Thyroid gland (tissue), 4 donors: ENCODE data around the gene PALLD. TPM values are rescaled to one million over a fixed set of nuclear protein-coding genes. Genes with fewer than 3 reads are reported as not detected.

Experiments
- DNase-seq, 2 donors: peaks; one replicate each; pipeline ENCODE4 v3.0.0-alpha.2; 2019
- H3K27ac ChIP-seq, 3 donors: fragments of 200-600 bp; sonication (generic); 1 replicate in 2 of 3; 2 replicates in 1 of 3; pipeline ENCODE4 v1.5.1; 2016 to 2019; ENCODE audit warnings: mild to moderate bottlenecking in 1 of 3, moderate library complexity in 1 of 3
- H3K27me3 ChIP-seq: fragments of 200-600 bp; sonication (generic); one replicate; pipeline ENCODE4 v1.5.1; 2019
- H3K36me3 ChIP-seq, 2 donors: fragments of 200-600 bp; sonication (generic); one replicate each; pipeline ENCODE4 v1.5.1; 2016 to 2019
- H3K4me1 ChIP-seq, 2 donors: fragments of 200-600 bp; sonication (generic); one replicate each; pipeline ENCODE4 v1.5.1; 2017 to 2019
- H3K4me3 ChIP-seq, 3 donors: fragments of 200-600 bp; sonication (generic); replicated peaks in 1 of 3; 1 replicate in 2 of 3; 2 replicates in 1 of 3; pipeline ENCODE4 v1.5.1; 2016; ENCODE audit warnings: mild to moderate bottlenecking in 1 of 3
- H3K9me3 ChIP-seq: fragments of 200-600 bp; sonication (generic); one replicate; pipeline ENCODE4 v1.5.1; 2017
- POLR2A ChIP-seq, 2 donors: fragments of 450-650 bp; IDR thresholded peaks; one replicate each; pipeline ENCODE4 v1.6.1; 2017; ENCODE audit warnings: antibody characterized with exemption in 2 of 2, mild to moderate bottlenecking in 2 of 2, moderate library complexity in 1 of 2
- whole genome bisulfite sequencing, 2 donors: methylation state at CpG; one replicate each; pipeline ENCODE4 v1.1.5; 2017; 5-methylcytosine and 5-hydroxymethylcytosine counted together
- intact Hi-C: fragments of 100-400 bp; cut with DNase I; formaldehyde crosslinking; loops from one replicate; pipeline ENCODE4 v1.15.1; 2023
- total RNA-seq, 4 donors: library from RNA; depleted of rRNA; stranded (reverse); fragments of >200 nt; gene quantifications; one replicate each; pipeline ENCODE4 v1.2.3, GENCODE V29; 2016
- TF ChIP-seq, protein P1 (sequence below), 6 experiments: fragments of 200-600 bp in 3 of 6; fragments of 450-650 bp in 3 of 6; sonication (generic) in 3 of 6; IDR thresholded peaks; one replicate each; pipeline ENCODE4 v1.5.1; 2016 to 2019; ENCODE audit warnings: antibody characterized with exemption in 6 of 6, mild to moderate bottlenecking in 2 of 6, inconsistent platforms in 1 of 6, moderate library complexity in 1 of 6

Gene PALLD
- total RNA-seq, 4 donors from 2014 or later = 152 to 311 (median 226) TPM

DNA sequence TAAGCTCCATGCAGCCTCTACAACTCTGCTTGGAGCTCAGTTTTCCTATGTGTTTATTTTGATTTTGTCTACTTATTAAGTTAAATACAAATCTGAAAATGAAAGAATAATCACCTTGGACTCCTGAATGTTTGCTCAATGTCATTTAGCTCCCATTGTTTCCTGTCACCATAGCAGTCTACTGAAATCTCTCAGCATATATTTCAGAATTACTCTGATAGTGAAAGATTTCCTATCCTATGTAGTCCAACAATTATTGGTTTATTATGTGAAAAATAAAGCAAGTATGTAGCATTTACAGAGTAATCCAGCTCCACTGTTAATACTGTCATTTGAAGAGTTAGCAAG, 344.8 kb downstream of the PALLD start:
- Histone ChIP-seq H3K27ac (no peak overlapping the region), H3K36me3 (no peaks in the 10 kb centered on the region), H3K4me1 (peaks cover 9 to 22% of the 10 kb centered on the region in 2 donors), H3K4me3 (no peak overlapping the region), H3K9me3 (no peaks in the 10 kb centered on the region), H3K27me3 (no peaks in the 10 kb centered on the region)
- intact Hi-C loops = no loop called here
- no peak for DNase-seq
- TF ChIP-seq POLR2A (IDR thresholded peaks at IDR 0.05) = no peak
- TF ChIP-seq, protein P1, sequence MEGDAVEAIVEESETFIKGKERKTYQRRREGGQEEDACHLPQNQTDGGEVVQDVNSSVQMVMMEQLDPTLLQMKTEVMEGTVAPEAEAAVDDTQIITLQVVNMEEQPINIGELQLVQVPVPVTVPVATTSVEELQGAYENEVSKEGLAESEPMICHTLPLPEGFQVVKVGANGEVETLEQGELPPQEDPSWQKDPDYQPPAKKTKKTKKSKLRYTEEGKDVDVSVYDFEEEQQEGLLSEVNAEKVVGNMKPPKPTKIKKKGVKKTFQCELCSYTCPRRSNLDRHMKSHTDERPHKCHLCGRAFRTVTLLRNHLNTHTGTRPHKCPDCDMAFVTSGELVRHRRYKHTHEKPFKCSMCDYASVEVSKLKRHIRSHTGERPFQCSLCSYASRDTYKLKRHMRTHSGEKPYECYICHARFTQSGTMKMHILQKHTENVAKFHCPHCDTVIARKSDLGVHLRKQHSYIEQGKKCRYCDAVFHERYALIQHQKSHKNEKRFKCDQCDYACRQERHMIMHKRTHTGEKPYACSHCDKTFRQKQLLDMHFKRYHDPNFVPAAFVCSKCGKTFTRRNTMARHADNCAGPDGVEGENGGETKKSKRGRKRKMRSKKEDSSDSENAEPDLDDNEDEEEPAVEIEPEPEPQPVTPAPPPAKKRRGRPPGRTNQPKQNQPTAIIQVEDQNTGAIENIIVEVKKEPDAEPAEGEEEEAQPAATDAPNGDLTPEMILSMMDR (IDR thresholded peaks at IDR 0.05) = no peak

DNA sequence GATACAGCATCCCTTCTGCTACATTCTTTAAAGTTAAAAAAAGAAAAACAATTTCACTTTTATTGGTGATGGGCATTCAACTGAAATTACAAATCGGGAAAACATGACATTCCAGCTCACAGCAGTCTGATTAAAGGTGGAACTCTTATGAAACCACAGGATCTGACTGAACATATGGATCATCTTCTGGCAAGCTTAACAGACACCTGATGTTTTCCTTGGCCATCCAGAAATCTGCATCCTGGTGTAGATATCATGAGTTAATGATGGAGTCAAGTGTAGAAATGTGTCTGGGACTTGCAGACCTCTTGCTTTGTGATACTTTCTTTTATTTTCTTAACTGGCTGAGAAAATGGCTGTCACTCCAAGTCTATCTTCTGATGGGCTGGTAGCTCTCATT, 345.3 kb downstream of the PALLD start:
- H3K36me3 ChIP-seq = no peaks in the 10 kb centered on the region
- no peak for DNase-seq
- WGBS, 2 donors = 95% methylated on average over 1 of the region's 1 CpG
- H3K9me3 ChIP-seq = no peaks in the 10 kb centered on the region
- no peaks in the 10 kb centered on the region for H3K27me3 ChIP-seq
- peaks cover 9 to 22% of the 10 kb centered on the region in 2 donors for H3K4me1 ChIP-seq
- TF ChIP-seq POLR2A (IDR thresholded peaks at IDR 0.05) = no peak
- TF ChIP-seq, protein P1 (IDR thresholded peaks at IDR 0.05) = no peak
- no peak overlapping the region for H3K27ac ChIP-seq
- H3K4me3 ChIP-seq = no peak overlapping the region
- intact Hi-C loops = no loop called here

DNA sequence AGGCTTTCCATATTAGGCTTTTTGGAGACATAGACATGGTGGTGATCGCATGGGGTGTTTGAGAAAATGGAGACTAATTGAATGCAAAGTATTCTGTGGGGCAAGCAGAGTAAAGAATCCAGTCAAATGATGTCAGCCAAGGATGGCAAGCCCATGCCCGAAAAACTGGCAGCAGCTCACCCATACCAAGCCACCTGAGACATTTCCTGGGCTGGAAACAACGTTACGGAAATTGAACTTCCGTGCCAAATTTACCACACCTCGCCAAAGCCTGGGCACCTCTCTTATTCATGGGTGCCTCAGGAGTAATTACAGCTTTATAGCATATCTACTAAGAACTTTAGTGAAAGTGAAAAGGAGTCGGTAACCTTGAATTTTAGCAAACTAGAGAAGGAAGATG, 346.8 kb downstream of the PALLD start:
- Histone ChIP-seq H3K36me3 (no peaks in the 10 kb centered on the region), H3K27me3 (no peaks in the 10 kb centered on the region), H3K4me1 (peaks cover 14 to 32% of the 10 kb centered on the region in 2 donors), H3K4me3 (no peak overlapping the region), H3K9me3 (no peaks in the 10 kb centered on the region), H3K27ac (peak overlapping the region in 1 of 3 donors; percentile 52)
- 89 to 95% methylated on average over 7 of the region's 7 CpGs for WGBS, 2 donors
- intact Hi-C loops = no loop called here
- TF ChIP-seq, protein P1 (IDR thresholded peaks at IDR 0.05) = no peak
- TF ChIP-seq POLR2A (IDR thresholded peaks at IDR 0.05) = no peak
- DNase-seq = no peak

DNA sequence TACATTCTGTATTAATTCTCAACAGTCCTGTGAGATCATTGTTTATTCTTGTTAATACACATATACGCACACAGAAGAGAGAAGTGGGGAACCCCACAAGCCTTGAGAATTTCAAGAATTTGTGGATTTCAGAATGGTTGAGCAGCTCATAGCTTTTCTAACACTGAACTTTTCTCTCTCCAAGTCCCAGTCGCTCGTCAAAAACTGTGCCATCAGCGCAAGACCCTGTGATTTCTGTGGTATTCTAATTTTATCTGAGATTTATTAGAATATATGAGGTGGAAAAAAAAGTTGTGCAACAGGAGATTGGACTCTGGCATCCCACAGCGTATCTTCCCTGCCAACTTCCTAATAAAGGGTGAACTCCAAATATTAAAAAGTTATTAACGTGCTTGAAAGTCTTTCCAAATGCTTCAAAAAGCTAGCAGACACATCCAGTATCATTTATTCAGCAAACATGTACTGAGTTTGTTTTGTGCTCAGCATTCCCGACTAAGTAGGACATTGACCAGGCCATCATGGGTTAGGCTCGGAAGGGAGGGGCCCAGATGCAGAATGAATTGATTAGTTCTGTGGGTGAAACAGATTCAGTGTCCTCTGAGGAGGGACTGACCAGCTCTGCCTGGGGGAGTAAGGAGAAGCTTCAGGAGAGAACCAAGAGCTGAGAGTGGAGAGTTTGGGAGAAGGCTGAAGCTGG, 347.6 kb downstream of the PALLD start:
- TF ChIP-seq, protein P1 (IDR thresholded peaks at IDR 0.05) = no peak
- TF ChIP-seq POLR2A (IDR thresholded peaks at IDR 0.05) = no peak
- H3K4me1 ChIP-seq = peaks cover 20 to 39% of the 10 kb centered on the region in 2 donors
- H3K27me3 ChIP-seq = no peaks in the 10 kb centered on the region
- H3K4me3 ChIP-seq = no peak overlapping the region
- DNase-seq = no peak
- H3K9me3 ChIP-seq = no peaks in the 10 kb centered on the region
- intact Hi-C loops = no loop called here
- 78% methylated on average over 8 of the region's 8 CpGs for WGBS, 2 donors
- no peaks in the 10 kb centered on the region for H3K36me3 ChIP-seq
- H3K27ac ChIP-seq = peak overlapping the region in 2 of 3 donors; percentile 42 to 52

DNA sequence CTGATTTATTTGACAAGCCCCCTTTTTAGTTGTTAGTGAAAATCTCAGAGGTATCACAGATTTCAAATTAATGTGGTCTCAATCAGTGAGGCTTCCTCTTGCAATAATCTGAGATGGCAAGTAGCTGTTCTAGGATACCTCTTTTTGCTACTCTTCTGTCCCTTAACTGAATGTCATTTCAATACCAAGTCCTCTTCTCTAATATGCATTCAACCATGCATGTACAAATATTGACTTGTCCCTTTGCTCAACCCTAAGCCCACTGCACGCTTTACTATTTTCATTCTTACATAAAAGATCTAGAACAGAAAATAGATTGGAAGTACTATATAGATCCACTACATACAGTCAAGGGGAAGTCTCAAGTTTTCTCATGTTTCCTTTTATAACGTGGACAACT, 349.0 kb downstream of the PALLD start:
- Histone ChIP-seq H3K9me3 (no peaks in the 10 kb centered on the region), H3K4me3 (no peak overlapping the region), H3K27ac (peak overlapping the region in 1 of 3 donors; percentile 52), H3K4me1 (peaks cover 20 to 35% of the 10 kb centered on the region in 2 donors), H3K36me3 (no peaks in the 10 kb centered on the region), H3K27me3 (no peaks in the 10 kb centered on the region)
- TF ChIP-seq, protein P1 (IDR thresholded peaks at IDR 0.05) = no peak
- TF ChIP-seq POLR2A (IDR thresholded peaks at IDR 0.05) = no peak
- 90 to 93% methylated on average over 2 of the region's 2 CpGs for WGBS, 2 donors
- DNase-seq = no peak
- intact Hi-C loops = no loop called here
